HCT116 (cell line): Measurements from ENCODE around the gene NDUFS8.

Experiments used
- ATF3 ChIP-seq: IDR thresholded peaks from 2 replicates; pipeline ENCODE4 v1.6.1; 2012
- CTCF ChIP-seq, 3 experiments: fragments of 200-600 bp in 1 of 3; sonication (generic) in 1 of 3; IDR thresholded peaks in 2 of 3; conservative IDR thresholded peaks in 1 of 3; 2 replicates each; pipeline ENCODE4 v1.5.1; 2012 to 2017; ENCODE audit warnings: low read depth in 2 of 3, low read length in 2 of 3, antibody characterized with exemption in 1 of 3, borderline replicate concordance in 1 of 3, control low read depth in 1 of 3, mild to moderate bottlenecking in 1 of 3, mixed read lengths in 1 of 3, mixed run types in 1 of 3, moderate library complexity in 1 of 3; ENCODE audit not compliant: insufficient read depth in 1 of 3
- EGR1 ChIP-seq: IDR thresholded peaks from 2 replicates; pipeline ENCODE4 v1.6.1; 2012; ENCODE audit warnings: low read depth
- EZH2 ChIP-seq: fragments of 200-600 bp; sonication (generic); IDR thresholded peaks from 2 replicates; pipeline ENCODE4 v1.6.1; 2017; ENCODE audit warnings: antibody characterized with exemption, mixed run types
- JUND ChIP-seq: IDR thresholded peaks from 2 replicates; pipeline ENCODE4 v1.6.1; 2012
- POLR2A ChIP-seq: IDR thresholded peaks from 2 replicates; pipeline ENCODE4 v1.7.0; 2011; ENCODE audit warnings: borderline replicate concordance; ENCODE audit not compliant: insufficient read depth, insufficient read length; ENCODE audit errors: extremely low read depth
- REST ChIP-seq: IDR thresholded peaks from 2 replicates; pipeline ENCODE4 v1.6.1; 2012; ENCODE audit warnings: low read depth

- TF ChIP-seq CTCF (IDR thresholded peaks at IDR 0.05 in 2 of 3, conservative IDR thresholded peaks at IDR 0.05 in 1 of 3; ENCODE audit: borderline replicate concordance in 1 of 3, insufficient read depth in 1 of 3, low read depth in 2 of 3, low read length in 2 of 3) (no peak), REST (no peak), POLR2A (no peak), ATF3 (no peak), EZH2 (no peak), EGR1 (no peak), JUND (no peak)
Observed at GRCh38 chr11:68032003-68032402, 1.5 kb downstream of the NDUFS8 start.
